Hypothalamus (tissue), 51 donors: ENCODE data around the gene XRN1.
A peak's percentile ranks its signal among the peaks of the same experiment; 100 is the strongest.
"Not testable (repeated sequence)": the region's sequence is repeated elsewhere in the genome, so short reads cannot be mapped to it uniquely, and the experiment has no call there.

Source experiments
- DNase-seq, 51 donors: peaks; one replicate each; lab custom pipeline; 2025; lab: John Stamatoyannopoulos, UW

Gene XRN1

GRCh38 chr3:142337994-142338393 is 109.8 kb downstream of the XRN1 start:
- DNase-seq: no peak

GRCh38 chr3:142332390-142332789 is 115.4 kb downstream of the XRN1 start:
- DNase-seq: no peak

GRCh38 chr3:142324275-142324953 is 123.4 kb downstream of the XRN1 start:
- DNase-seq: not testable (repeated sequence)

GRCh38 chr3:142319912-142320311 is 127.9 kb downstream of the XRN1 start:
- DNase-seq: no peak

- no peak for DNase-seq
Measured at GRCh38 chr3:142319094-142319493, 128.7 kb downstream of the XRN1 start.

GRCh38 chr3:142318331-142318730 is 129.5 kb downstream of the XRN1 start:
- DNase-seq: no peak

- DNase-seq: not testable (repeated sequence)
Measured at GRCh38 chr3:142315978-142316388, 131.9 kb downstream of the XRN1 start.

GRCh38 chr3:142315083-142315482 is 132.8 kb downstream of the XRN1 start:
- no peak for DNase-seq

- DNase-seq: no peak
Measured at GRCh38 chr3:142310439-142310838, 137.4 kb downstream of the XRN1 start.

- not testable (repeated sequence) for DNase-seq
Measured at GRCh38 chr3:142302847-142303246, 145.0 kb downstream of the XRN1 start.

- DNase-seq: no peak
Measured at GRCh38 chr3:142298626-142299025, 149.2 kb downstream of the XRN1 start.

GRCh38 chr3:142296507-142296906 is 151.3 kb downstream of the XRN1 start:
- DNase-seq: no peak

- DNase-seq: no peak
Measured at GRCh38 chr3:142287866-142288638, 159.8 kb downstream of the XRN1 start.

GRCh38 chr3:142285083-142285517 is 162.7 kb downstream of the XRN1 start:
- no peak for DNase-seq

GRCh38 chr3:142282503-142282902 is 165.3 kb downstream of the XRN1 start:
- no peak for DNase-seq

GRCh38 chr3:142281474-142281873 is 166.4 kb downstream of the XRN1 start:
- DNase-seq: no peak

- DNase-seq: peak in 20 of 51 donors; percentile 2 to 58 (median 20)
Measured at GRCh38 chr3:142279965-142280590, 167.8 kb downstream of the XRN1 start.

- DNase-seq: no peak
Measured at GRCh38 chr3:142278451-142278850, 169.4 kb downstream of the XRN1 start.

GRCh38 chr3:142276781-142277180 is 171.1 kb downstream of the XRN1 start:
- DNase-seq: no peak

- DNase-seq: no peak
Measured at GRCh38 chr3:142275856-142276255, 172.0 kb downstream of the XRN1 start.

GRCh38 chr3:142274908-142275307 is 172.9 kb downstream of the XRN1 start:
- DNase-seq: no peak

- DNase-seq: peak in 22 of 51 donors; percentile 1 to 59 (median 31)
Measured at GRCh38 chr3:142273501-142273900, 174.3 kb downstream of the XRN1 start.
